Posterior cingulate gyrus (tissue), 11 donors: ENCODE measurements around the gene NMNAT1.
"Not testable (repeated sequence)": the region's sequence is repeated elsewhere in the genome, so short reads cannot be mapped to it uniquely, and the experiment has no call there.

Experiments used
- DNase-seq, 10 donors: peaks; one replicate each; pipeline versions ENCODE4 v3.0.0 to v3.0.0-alpha.2; 2020 to 2021; ENCODE audit warnings: mixed read lengths in 3 of 10
- intact Hi-C: fragments of 100-400 bp; cut with DNase I; formaldehyde crosslinking; loops from one replicate; pipeline ENCODE4 v1.15.1; 2023

The NMNAT1 gene

GRCh38 chr1:10001016-10001665 is 57.9 kb downstream of the NMNAT1 start:
- peak in 9 of 10 donors; percentile 20 to 93 (median 60) for DNase-seq
- intact Hi-C loops, result no loop called here

- DNase-seq, result peak in 2 of 10 donors; percentile 3 to 24
- intact Hi-C loops, result not testable (repeated sequence)
These were observed 62.0 kb downstream of the NMNAT1 start for GRCh38 chr1:10005248-10005647.

GRCh38 chr1:10007169-10007568 is 63.9 kb downstream of the NMNAT1 start:
- intact Hi-C loops, result no loop called here
- peak in 1 of 10 donors; percentile 10 for DNase-seq

GRCh38 chr1:10014016-10014415 is 70.7 kb downstream of the NMNAT1 start:
- intact Hi-C loops, result no loop called here
- no peak for DNase-seq

GRCh38 chr1:10019561-10019960 is 76.3 kb downstream of the NMNAT1 start:
- intact Hi-C loops, result no loop called here
- DNase-seq, result peak in 1 of 10 donors; percentile 6

- intact Hi-C loops, result no loop called here
- peak in 2 of 10 donors; percentile 16 to 20 for DNase-seq
These were observed 76.8 kb downstream of the NMNAT1 start for GRCh38 chr1:10020086-10020485.

- intact Hi-C loops, result not testable (repeated sequence)
- peak in 2 of 10 donors; percentile 4 to 15 for DNase-seq
These were observed 77.4 kb downstream of the NMNAT1 start for GRCh38 chr1:10020678-10021077.

GRCh38 chr1:10021992-10022391 is 78.7 kb downstream of the NMNAT1 start:
- peak in 1 of 10 donors; percentile 13 for DNase-seq
- intact Hi-C loops, result not testable (repeated sequence)

- intact Hi-C loops, result no loop called here
- DNase-seq, result peak in 2 of 10 donors; percentile 31 to 35
These were observed 79.4 kb downstream of the NMNAT1 start for GRCh38 chr1:10022656-10023055.

- intact Hi-C loops, result no loop called here
- no peak for DNase-seq
These were observed 82.1 kb downstream of the NMNAT1 start for GRCh38 chr1:10025354-10025753.

- intact Hi-C loops, result no loop called here
These were observed 83.8 kb downstream of the NMNAT1 start for GRCh38 chr1:10027027-10027426.

GRCh38 chr1:10028956-10029500 is 85.8 kb downstream of the NMNAT1 start:
- intact Hi-C loops, result not testable (repeated sequence)
- DNase-seq, result peak in 2 of 10 donors; percentile 49 to 55

More at GRCh38 chr1:10027027-10027426, 83.8 kb downstream of the NMNAT1 start:
- DNase-seq, result no peak

- intact Hi-C loops, result loop anchor here (5.0 to 10.0 kb wide), 5 partner anchors 76 to 403 kb away; partner anchors contain the start of gene CENPS
- DNase-seq, result no peak
These were observed 88.2 kb downstream of the NMNAT1 start for GRCh38 chr1:10031461-10031860.

GRCh38 chr1:10032590-10033358 is 89.5 kb downstream of the NMNAT1 start, which contains the start of gene UBE4B:
Gene UBE4B, plus strand, starts transcription at chr1:10032958. Its CDS starts 713 bp downstream, at chr1:10033671.
- DNase-seq, result peak; percentile 96 to 100 (median 98)
- intact Hi-C loops, result loop anchor here (5.0 to 10.0 kb wide), 5 partner anchors 75 to 402 kb away; partner anchors contain the start of gene CENPS

GRCh38 chr1:10033359-10033845 is 90.1 kb downstream of the NMNAT1 start:
- intact Hi-C loops, result loop anchor here (5.0 to 10.0 kb wide), 5 partner anchors 74 to 401 kb away; partner anchors contain the start of gene CENPS
- DNase-seq, result peak in 4 of 10 donors; percentile 8 to 64 (median 33)
